ENCODE measurements around the gene EXPH5. TPM values are rescaled to one million over a fixed set of nuclear protein-coding genes. Genes with fewer than 3 reads are reported as not detected.

EXPH5 gene
- total and polyA plus RNA-seq, 9 of the 15 experiments (the other 6 are each of a cell fraction or from before 2014, with no cell fraction given), result 1.3 to 8.5 (median 4.8) TPM

DNA sequence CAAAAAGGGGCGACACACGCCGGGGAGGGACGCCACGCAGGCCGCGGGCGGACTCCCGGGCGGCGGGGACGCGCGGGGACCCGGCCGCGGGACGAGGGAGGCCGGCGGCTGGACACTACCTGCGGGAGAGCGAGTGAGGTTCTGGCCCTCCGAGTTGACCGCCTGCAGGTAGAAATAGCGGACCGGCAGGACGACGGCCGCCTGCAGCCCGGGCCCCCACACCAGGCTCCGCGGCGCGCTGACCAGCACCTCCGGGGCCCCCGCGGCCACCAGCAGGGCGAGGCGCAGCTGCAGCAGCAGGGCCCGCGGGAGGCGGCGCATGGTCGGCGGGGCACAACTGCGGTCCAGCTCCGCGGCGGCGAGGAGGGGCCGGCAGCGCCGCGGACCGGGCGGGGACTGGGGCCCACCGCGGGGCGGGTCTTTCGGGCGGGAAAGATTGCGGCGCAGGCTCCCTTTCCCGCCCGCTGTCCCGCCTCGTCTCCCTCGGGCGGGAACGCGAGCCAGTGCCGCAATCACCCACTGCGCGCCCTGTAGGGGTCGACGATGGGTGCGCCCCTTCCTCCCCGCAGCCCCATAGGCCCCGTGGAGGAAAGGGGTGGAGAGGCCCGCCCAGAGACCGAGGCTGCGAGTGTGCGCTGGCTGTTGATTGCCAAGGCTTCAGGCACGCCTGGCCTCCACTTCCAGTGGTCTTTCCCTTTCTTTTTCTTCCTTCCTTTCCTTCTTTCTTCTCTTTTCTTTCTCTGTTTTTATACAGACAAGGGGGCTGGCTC, 95.3 kb downstream of the EXPH5 start, which contains the start of gene POGLUT3 (continued):
- TF ChIP-seq NFE2L1 (tag; IDR thresholded peaks at IDR 0.05; ENCODE audit: borderline replicate concordance, low read depth) (no peak), CBX2 (IDR thresholded peaks at IDR 0.05; ENCODE audit: insufficient read depth, low read length, poor library complexity, severe bottlenecking) (no peak), SMAD1 (IDR thresholded peaks at IDR 0.05; ENCODE audit: low read depth, low read length, partially characterized antibody) (no peak), HNRNPL (IDR thresholded peaks at IDR 0.05; ENCODE audit: low read depth, low read length) (peak; percentile 32; the same call in 1 of the 2 replicates), TAF1 (IDR thresholded peaks at IDR 0.05; ENCODE audit: control insufficient read depth, extremely low read depth, insufficient read depth, low read length, severe bottlenecking) (no peak), ZNF830 (CRISPR knock-in tag; IDR thresholded peaks at IDR 0.05) (no peak), ZNF431 (CRISPR knock-in tag; IDR thresholded peaks at IDR 0.05) (peak; percentile 92), ARID1B (IDR thresholded peaks at IDR 0.05) (peak; percentile 45; the same call in 1 of the 2 replicates), CAMTA2 (CRISPR knock-in tag; conservative IDR thresholded peaks at IDR 0.05) (no peak)
- TF ChIP-seq, protein P1, sequence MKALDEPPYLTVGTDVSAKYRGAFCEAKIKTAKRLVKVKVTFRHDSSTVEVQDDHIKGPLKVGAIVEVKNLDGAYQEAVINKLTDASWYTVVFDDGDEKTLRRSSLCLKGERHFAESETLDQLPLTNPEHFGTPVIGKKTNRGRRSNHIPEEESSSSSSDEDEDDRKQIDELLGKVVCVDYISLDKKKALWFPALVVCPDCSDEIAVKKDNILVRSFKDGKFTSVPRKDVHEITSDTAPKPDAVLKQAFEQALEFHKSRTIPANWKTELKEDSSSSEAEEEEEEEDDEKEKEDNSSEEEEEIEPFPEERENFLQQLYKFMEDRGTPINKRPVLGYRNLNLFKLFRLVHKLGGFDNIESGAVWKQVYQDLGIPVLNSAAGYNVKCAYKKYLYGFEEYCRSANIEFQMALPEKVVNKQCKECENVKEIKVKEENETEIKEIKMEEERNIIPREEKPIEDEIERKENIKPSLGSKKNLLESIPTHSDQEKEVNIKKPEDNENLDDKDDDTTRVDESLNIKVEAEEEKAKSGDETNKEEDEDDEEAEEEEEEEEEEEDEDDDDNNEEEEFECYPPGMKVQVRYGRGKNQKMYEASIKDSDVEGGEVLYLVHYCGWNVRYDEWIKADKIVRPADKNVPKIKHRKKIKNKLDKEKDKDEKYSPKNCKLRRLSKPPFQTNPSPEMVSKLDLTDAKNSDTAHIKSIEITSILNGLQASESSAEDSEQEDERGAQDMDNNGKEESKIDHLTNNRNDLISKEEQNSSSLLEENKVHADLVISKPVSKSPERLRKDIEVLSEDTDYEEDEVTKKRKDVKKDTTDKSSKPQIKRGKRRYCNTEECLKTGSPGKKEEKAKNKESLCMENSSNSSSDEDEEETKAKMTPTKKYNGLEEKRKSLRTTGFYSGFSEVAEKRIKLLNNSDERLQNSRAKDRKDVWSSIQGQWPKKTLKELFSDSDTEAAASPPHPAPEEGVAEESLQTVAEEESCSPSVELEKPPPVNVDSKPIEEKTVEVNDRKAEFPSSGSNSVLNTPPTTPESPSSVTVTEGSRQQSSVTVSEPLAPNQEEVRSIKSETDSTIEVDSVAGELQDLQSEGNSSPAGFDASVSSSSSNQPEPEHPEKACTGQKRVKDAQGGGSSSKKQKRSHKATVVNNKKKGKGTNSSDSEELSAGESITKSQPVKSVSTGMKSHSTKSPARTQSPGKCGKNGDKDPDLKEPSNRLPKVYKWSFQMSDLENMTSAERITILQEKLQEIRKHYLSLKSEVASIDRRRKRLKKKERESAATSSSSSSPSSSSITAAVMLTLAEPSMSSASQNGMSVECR (CRISPR knock-in tag; IDR thresholded peaks at IDR 0.05), result peak; percentile 84; the same call in 1 of the 2 replicates
- TF ChIP-seq, protein P2, sequence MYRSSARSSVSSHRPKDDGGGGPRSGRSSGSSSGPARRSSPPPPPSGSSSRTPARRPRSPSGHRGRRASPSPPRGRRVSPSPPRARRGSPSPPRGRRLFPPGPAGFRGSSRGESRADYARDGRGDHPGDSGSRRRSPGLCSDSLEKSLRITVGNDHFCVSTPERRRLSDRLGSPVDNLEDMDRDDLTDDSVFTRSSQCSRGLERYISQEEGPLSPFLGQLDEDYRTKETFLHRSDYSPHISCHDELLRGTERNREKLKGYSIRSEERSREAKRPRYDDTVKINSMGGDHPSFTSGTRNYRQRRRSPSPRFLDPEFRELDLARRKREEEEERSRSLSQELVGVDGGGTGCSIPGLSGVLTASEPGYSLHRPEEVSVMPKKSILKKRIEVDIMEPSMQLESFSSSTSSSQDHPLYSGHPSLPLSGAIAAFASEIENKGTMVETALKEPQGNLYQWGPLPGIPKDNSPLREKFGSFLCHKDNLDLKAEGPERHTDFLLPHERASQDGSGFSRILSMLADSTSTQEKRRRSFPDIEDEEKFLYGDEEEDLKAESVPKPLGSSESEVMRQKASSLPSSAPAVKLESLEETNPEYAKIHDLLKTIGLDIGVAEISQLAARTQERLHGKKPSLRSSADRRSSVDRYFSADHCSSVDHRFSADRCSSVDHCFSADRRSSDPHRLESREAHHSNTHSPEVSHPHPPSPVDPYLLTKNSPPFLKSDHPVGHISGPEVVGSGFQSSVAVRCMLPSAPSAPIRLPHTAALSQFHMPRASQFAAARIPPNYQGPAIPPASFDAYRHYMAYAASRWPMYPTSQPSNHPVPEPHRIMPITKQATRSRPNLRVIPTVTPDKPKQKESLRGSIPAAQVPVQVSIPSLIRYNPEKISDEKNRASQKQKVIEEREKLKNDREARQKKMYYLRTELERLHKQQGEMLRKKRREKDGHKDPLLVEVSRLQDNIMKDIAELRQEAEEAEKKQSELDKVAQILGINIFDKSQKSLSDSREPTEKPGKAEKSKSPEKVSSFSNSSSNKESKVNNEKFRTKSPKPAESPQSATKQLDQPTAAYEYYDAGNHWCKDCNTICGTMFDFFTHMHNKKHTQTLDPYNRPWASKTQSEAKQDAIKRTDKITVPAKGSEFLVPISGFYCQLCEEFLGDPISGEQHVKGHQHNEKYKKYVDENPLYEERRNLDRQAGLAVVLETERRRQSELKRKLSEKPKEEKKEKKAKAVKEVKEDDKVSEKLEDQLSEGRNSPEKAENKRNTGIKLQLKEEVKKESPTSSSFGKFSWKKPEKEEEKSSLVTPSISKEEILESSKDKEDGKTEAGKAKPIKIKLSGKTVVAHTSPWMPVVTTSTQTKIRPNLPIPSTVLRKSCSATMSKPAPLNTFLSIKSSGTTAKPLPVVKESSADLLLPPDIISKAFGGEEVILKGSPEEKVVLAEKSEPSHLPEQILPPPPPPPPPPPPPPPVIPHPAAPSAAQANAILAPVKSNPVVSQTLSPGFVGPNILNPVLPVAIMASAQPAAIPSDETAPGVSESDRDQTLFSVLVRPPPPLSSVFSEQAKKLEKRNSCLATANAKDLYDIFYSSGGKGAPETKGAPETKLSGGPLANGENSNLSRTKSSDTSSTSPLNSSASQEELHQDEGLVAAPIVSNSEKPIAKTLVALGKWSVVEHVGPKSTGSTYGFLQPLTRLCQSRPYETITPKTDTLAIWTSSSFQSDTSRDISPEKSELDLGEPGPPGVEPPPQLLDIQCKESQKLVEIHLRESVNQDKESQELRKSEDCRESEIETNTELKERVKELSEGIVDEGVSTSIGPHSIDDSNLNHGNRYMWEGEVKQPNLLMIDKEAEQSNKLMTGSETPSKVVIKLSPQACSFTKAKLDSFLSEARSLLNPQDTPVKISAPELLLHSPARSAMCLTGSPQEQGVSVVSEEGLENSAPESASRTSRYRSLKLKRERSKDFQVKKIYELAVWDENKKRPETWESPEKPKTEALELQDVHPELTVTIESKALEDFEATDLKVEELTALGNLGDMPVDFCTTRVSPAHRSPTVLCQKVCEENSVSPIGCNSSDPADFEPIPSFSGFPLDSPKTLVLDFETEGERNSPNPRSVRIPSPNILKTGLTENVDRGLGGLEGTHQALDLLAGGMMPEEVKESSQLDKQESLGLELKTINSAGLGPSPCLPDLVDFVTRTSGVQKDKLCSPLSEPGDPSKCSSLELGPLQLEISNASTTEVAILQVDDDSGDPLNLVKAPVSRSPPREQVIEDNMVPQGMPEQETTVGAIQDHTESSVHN (IDR thresholded peaks at IDR 0.05; ENCODE audit: borderline replicate concordance in 1 of 2, low read depth in 1 of 2), result no peak
